Measurements from ENCODE around the gene KICS2. TPM values are rescaled to one million over a fixed set of nuclear protein-coding genes. Genes with fewer than 3 reads are reported as not detected.

KICS2 gene
- total and polyA plus RNA-seq, 2 of the 13 experiments (the other 11 are each of a cell fraction or from before 2014, with no cell fraction given), result 3.5 to 6.6 TPM

DNA sequence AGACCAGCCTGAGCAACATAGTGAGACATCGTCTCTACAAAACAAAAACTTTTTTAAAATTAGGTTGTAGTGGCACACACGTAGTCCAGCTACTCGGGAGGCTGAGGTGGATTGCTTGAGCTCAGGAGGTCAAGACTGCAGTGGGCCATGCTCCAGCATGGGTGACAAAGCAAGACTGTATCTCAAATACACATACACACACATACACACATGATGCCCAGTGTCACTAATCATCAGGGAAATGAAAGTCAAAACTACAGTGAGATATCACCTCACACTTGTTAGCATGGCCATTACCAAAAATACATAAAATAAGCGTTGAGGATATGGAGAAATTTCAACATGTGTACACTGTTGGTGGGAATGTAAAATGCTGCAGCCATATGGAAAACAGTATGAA, 33.2 kb upstream of the KICS2 start:
- DNase-seq (ENCODE audit: low spot score) (no peak), FAIRE-seq (no peak), ATAC-seq (no peak)
- Histone ChIP-seq H3K27ac (ENCODE audit: extremely low read length, insufficient read depth, low read length) (no peak overlapping the region), H3K9ac (ENCODE audit: insufficient read depth, low read depth, low read length) (no peak overlapping the region), H3K27me3 (ENCODE audit: control insufficient read depth in 1 of 2, insufficient read depth in 2 of 2, low read length in 2 of 2) (no peaks in the 10 kb centered on the region), H3K79me2 (ENCODE audit: insufficient read depth, low read length) (no peaks in the 10 kb centered on the region), H3K4me2 (ENCODE audit: low read depth, low read length) (no peak overlapping the region), H3K36me3 (replicated peaks in 1 of 2; ENCODE audit: control insufficient read depth in 1 of 2, insufficient read depth in 2 of 2, low read length in 2 of 2) (no peaks in the 10 kb centered on the region), H3K9me3 (ENCODE audit: low read length) (no peaks in the 10 kb centered on the region), H4K20me1 (ENCODE audit: insufficient read depth, low read length) (no peaks in the 10 kb centered on the region), H2AFZ (ENCODE audit: low read length) (no peak overlapping the region), H3K4me1 (ENCODE audit: insufficient read depth, low read length) (no peaks in the 10 kb centered on the region), H3K4me3 (replicated peaks in 1 of 3; ENCODE audit: insufficient read depth in 1 of 3, low read depth in 2 of 3, low read length in 3 of 3) (no peak overlapping the region)
- TF ChIP-seq SRSF9 (IDR thresholded peaks at IDR 0.05; ENCODE audit: borderline replicate concordance, insufficient read depth, low read depth, low read length, poor library complexity, severe bottlenecking), result no peak
- CTCF ChIA-PET (ENCODE audit: low intra/inter-chr PET ratio, low total read pairs), result interaction anchor here (0.7 to 3.7 kb wide), 4 partner anchors 412 to 582 kb away, joined by 3 to 48 read pairs (median 14); no protein-coding TSS in a partner anchor
- no TSS peak for BruUV-seq (replicated peaks)
- in situ Hi-C loops (cut with HindIII; ENCODE audit: extremely low pct_ligation_motif_present, low pct_unique_long_range_greater_than_20kb) (loop anchor here (5.0 kb wide), 1 partner anchor 413 kb away; the partner anchor contains the start of gene SRGAP1), intact Hi-C loops (cut with micrococcal nuclease; ENCODE audit: unreplicated experiment) (loop anchor here (5.0 kb wide), 1 partner anchor 583 kb away; no protein-coding TSS in a partner anchor)
- POLR2A ChIA-PET, result no interaction called here
- WGBS (ENCODE audit: low lambda C conversion rate), result 4% methylated on average over 4 of the region's 4 CpGs

DNA sequence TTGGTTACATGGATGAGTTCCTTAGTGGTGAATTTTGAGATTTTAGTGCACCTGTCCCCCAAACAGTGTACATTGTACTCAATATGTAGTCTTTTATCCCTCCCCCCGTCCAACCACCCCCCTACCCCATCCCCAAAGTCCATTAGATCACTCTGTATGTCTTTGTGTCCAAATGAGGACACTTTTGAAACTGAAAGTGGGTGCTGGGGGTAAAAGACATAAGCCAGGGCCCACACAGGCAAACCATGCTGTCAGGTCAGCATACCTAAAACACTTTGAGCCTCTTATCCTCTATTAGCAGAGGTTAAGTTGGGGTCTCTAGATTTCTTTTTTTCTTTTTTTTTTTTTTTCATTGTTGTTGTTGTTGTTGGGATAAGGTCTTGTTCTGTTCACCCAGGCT, 31.3 kb upstream of the KICS2 start:
- CTCF ChIA-PET (ENCODE audit: low intra/inter-chr PET ratio, low total read pairs), result no interaction called here
- DNase-seq (ENCODE audit: low spot score) (no peak), FAIRE-seq (no peak), ATAC-seq (no peak)
- no peaks in the 10 kb centered on the region for H4K20me1 ChIP-seq (ENCODE audit: insufficient read depth, low read length)
- H3K9me3 ChIP-seq (ENCODE audit: low read length), result no peaks in the 10 kb centered on the region
- in situ Hi-C loops (cut with HindIII; ENCODE audit: extremely low pct_ligation_motif_present, low pct_unique_long_range_greater_than_20kb), result no loop called here
- POLR2A ChIA-PET, result no interaction called here
- no peak overlapping the region for H3K4me3 ChIP-seq (replicated peaks in 1 of 3; ENCODE audit: insufficient read depth in 1 of 3, low read depth in 2 of 3, low read length in 3 of 3)
- 0% methylated on average over 1 of the region's 1 CpG for WGBS (ENCODE audit: low lambda C conversion rate)
- H3K4me2 ChIP-seq (ENCODE audit: low read depth, low read length), result no peak overlapping the region
- no peak overlapping the region for H3K9ac ChIP-seq (ENCODE audit: insufficient read depth, low read depth, low read length)
- BruUV-seq (replicated peaks), result no TSS peak
- H3K27me3 ChIP-seq (ENCODE audit: control insufficient read depth in 1 of 2, insufficient read depth in 2 of 2, low read length in 2 of 2), result no peaks in the 10 kb centered on the region
- no peak overlapping the region for H2AFZ ChIP-seq (ENCODE audit: low read length)
- H3K36me3 ChIP-seq (replicated peaks in 1 of 2; ENCODE audit: control insufficient read depth in 1 of 2, insufficient read depth in 2 of 2, low read length in 2 of 2), result no peaks in the 10 kb centered on the region
- H3K79me2 ChIP-seq (ENCODE audit: insufficient read depth, low read length), result no peaks in the 10 kb centered on the region
- no peak overlapping the region for H3K27ac ChIP-seq (ENCODE audit: extremely low read length, insufficient read depth, low read length)
- intact Hi-C loops (cut with micrococcal nuclease; ENCODE audit: unreplicated experiment), result no loop called here
- no peaks in the 10 kb centered on the region for H3K4me1 ChIP-seq (ENCODE audit: insufficient read depth, low read length)
- TF ChIP-seq ZNF292 (CRISPR knock-in tag; IDR thresholded peaks at IDR 0.05; ENCODE audit: borderline replicate concordance, low read depth) (no peak), TCF7L2 (IDR thresholded peaks at IDR 0.05; ENCODE audit: low read depth, low read length) (no peak), ZNF83 (CRISPR knock-in tag; IDR thresholded peaks at IDR 0.05; ENCODE audit: borderline replicate concordance) (no peak), ZNF839 (CRISPR knock-in tag; IDR thresholded peaks at IDR 0.05; ENCODE audit: borderline replicate concordance) (no peak), KDM6A (CRISPR knock-in tag; IDR thresholded peaks at IDR 0.05; ENCODE audit: low read depth) (no peak), ZNF878 (CRISPR knock-in tag; IDR thresholded peaks at IDR 0.05) (no peak)
- TF ChIP-seq, protein P1, sequence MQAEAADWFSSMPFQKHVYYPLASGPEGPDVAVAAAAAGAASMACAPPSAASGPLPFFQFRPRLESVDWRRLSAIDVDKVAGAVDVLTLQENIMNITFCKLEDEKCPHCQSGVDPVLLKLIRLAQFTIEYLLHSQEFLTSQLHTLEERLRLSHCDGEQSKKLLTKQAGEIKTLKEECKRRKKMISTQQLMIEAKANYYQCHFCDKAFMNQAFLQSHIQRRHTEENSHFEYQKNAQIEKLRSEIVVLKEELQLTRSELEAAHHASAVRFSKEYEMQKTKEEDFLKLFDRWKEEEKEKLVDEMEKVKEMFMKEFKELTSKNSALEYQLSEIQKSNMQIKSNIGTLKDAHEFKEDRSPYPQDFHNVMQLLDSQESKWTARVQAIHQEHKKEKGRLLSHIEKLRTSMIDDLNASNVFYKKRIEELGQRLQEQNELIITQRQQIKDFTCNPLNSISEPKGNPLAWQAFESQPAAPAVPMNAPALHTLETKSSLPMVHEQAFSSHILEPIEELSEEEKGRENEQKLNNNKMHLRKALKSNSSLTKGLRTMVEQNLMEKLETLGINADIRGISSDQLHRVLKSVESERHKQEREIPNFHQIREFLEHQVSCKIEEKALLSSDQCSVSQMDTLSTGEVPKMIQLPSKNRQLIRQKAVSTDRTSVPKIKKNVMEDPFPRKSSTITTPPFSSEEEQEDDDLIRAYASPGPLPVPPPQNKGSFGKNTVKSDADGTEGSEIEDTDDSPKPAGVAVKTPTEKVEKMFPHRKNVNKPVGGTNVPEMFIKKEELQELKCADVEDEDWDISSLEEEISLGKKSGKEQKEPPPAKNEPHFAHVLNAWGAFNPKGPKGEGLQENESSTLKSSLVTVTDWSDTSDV (CRISPR knock-in tag; IDR thresholded peaks at IDR 0.05), result no peak
- TF ChIP-seq, protein P2, sequence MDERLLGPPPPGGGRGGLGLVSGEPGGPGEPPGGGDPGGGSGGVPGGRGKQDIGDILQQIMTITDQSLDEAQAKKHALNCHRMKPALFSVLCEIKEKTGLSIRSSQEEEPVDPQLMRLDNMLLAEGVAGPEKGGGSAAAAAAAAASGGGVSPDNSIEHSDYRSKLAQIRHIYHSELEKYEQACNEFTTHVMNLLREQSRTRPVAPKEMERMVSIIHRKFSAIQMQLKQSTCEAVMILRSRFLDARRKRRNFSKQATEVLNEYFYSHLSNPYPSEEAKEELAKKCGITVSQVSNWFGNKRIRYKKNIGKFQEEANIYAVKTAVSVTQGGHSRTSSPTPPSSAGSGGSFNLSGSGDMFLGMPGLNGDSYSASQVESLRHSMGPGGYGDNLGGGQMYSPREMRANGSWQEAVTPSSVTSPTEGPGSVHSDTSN (CRISPR knock-in tag; IDR thresholded peaks at IDR 0.05), result no peak
- TF ChIP-seq, protein P3, sequence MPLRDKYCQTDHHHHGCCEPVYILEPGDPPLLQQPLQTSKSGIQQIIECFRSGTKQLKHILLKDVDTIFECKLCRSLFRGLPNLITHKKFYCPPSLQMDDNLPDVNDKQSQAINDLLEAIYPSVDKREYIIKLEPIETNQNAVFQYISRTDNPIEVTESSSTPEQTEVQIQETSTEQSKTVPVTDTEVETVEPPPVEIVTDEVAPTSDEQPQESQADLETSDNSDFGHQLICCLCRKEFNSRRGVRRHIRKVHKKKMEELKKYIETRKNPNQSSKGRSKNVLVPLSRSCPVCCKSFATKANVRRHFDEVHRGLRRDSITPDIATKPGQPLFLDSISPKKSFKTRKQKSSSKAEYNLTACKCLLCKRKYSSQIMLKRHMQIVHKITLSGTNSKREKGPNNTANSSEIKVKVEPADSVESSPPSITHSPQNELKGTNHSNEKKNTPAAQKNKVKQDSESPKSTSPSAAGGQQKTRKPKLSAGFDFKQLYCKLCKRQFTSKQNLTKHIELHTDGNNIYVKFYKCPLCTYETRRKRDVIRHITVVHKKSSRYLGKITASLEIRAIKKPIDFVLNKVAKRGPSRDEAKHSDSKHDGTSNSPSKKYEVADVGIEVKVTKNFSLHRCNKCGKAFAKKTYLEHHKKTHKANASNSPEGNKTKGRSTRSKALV (CRISPR knock-in tag; IDR thresholded peaks at IDR 0.05), result no peak
- TF ChIP-seq, protein P4, sequence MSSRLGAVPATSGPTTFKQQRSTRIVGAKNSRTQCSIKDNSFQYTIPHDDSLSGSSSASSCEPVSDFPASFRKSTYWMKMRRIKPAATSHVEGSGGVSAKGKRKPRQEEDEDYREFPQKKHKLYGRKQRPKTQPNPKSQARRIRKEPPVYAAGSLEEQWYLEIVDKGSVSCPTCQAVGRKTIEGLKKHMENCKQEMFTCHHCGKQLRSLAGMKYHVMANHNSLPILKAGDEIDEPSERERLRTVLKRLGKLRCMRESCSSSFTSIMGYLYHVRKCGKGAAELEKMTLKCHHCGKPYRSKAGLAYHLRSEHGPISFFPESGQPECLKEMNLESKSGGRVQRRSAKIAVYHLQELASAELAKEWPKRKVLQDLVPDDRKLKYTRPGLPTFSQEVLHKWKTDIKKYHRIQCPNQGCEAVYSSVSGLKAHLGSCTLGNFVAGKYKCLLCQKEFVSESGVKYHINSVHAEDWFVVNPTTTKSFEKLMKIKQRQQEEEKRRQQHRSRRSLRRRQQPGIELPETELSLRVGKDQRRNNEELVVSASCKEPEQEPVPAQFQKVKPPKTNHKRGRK (CRISPR knock-in tag; IDR thresholded peaks at IDR 0.05), result no peak
